ENCODE results near the gene TMIGD1. TPM values are rescaled to one million over a fixed set of nuclear protein-coding genes. Genes with fewer than 3 reads are reported as not detected.

TMIGD1 gene
- total RNA-seq, 1 donor from 2014 or later, result not detected

- TF ChIP-seq CTCF (IDR thresholded peaks at IDR 0.05; ENCODE audit: insufficient read depth, low read depth, low read length) (no peak), EZH2 (IDR thresholded peaks at IDR 0.05; ENCODE audit: insufficient read depth, low read length) (no peak)
- DNase-seq (ENCODE audit: low read depth) (no peak), FAIRE-seq (no peak)
These were observed 15.4 kb upstream of the TMIGD1 start for GRCh38 chr17:30349252-30349651.

GRCh38 chr17:30347488-30347887, 13.6 kb upstream of the TMIGD1 start:
- H3K4me3 Mint-ChIP-seq (ENCODE audit: unreplicated experiment), result no peak overlapping the region
- H3K36me3 Mint-ChIP-seq (ENCODE audit: low read depth, unreplicated experiment), result no peaks in the 10 kb centered on the region
- no peak overlapping the region for H3K27ac Mint-ChIP-seq (ENCODE audit: unreplicated experiment)
- H3K4me2 ChIP-seq (ENCODE audit: low read length), result no peak overlapping the region
- H3K4me3 ChIP-seq (ENCODE audit: insufficient read depth, low read depth, low read length), result no peak overlapping the region
- H3K4me1 Mint-ChIP-seq (ENCODE audit: low read depth, unreplicated experiment), result peaks cover 3% of the 10 kb centered on the region
- no peaks in the 10 kb centered on the region for H4K20me1 ChIP-seq (ENCODE audit: insufficient read depth, low read length)
- H3K27ac ChIP-seq (ENCODE audit: low read depth, low read length), result no peak overlapping the region
- no peaks in the 10 kb centered on the region for H3K36me3 ChIP-seq (ENCODE audit: insufficient read depth, low read length)
- no peaks in the 10 kb centered on the region for H3K9me3 Mint-ChIP-seq (ENCODE audit: unreplicated experiment)
- no peak overlapping the region for H3K9ac ChIP-seq (ENCODE audit: low read length)
- TF ChIP-seq CTCF (IDR thresholded peaks at IDR 0.05; ENCODE audit: insufficient read depth, low read depth, low read length) (no peak), EZH2 (IDR thresholded peaks at IDR 0.05; ENCODE audit: insufficient read depth, low read length) (no peak)
- H3K27me3 Mint-ChIP-seq (ENCODE audit: low read depth, unreplicated experiment), result peaks cover 3% of the 10 kb centered on the region
- no peaks in the 10 kb centered on the region for H3K9me3 ChIP-seq (ENCODE audit: insufficient read depth, low read depth, low read length)
- H3K27me3 ChIP-seq (ENCODE audit: insufficient read depth, low read length), result peaks cover 2% of the 10 kb centered on the region
- peaks cover 4% of the 10 kb centered on the region for H3K4me1 ChIP-seq (ENCODE audit: insufficient read depth, low read length)
- no peaks in the 10 kb centered on the region for H3K79me2 ChIP-seq (ENCODE audit: insufficient read depth, low read length)
- FAIRE-seq (no peak), DNase-seq (ENCODE audit: low read depth) (no peak)
- no peak overlapping the region for H2AFZ ChIP-seq (ENCODE audit: low read depth, low read length)

More at GRCh38 chr17:30349252-30349651, 15.4 kb upstream of the TMIGD1 start:
- Mint-ChIP-seq H3K4me1 (ENCODE audit: low read depth, unreplicated experiment) (peaks cover under 1% of the 10 kb centered on the region), H3K9me3 (ENCODE audit: unreplicated experiment) (no peaks in the 10 kb centered on the region), H3K36me3 (ENCODE audit: low read depth, unreplicated experiment) (no peaks in the 10 kb centered on the region), H3K4me3 (ENCODE audit: unreplicated experiment) (no peak overlapping the region), H3K27me3 (ENCODE audit: low read depth, unreplicated experiment) (peaks cover 3% of the 10 kb centered on the region), H3K27ac (ENCODE audit: unreplicated experiment) (no peak overlapping the region)
- no peak overlapping the region for H3K4me3 ChIP-seq (ENCODE audit: insufficient read depth, low read depth, low read length)
- no peaks in the 10 kb centered on the region for H3K36me3 ChIP-seq (ENCODE audit: insufficient read depth, low read length)
- H3K9me3 ChIP-seq (ENCODE audit: insufficient read depth, low read depth, low read length), result no peaks in the 10 kb centered on the region
- no peak overlapping the region for H3K27ac ChIP-seq (ENCODE audit: low read depth, low read length)
- H3K9ac ChIP-seq (ENCODE audit: low read length), result no peak overlapping the region
- H3K79me2 ChIP-seq (ENCODE audit: insufficient read depth, low read length), result no peaks in the 10 kb centered on the region
- peaks cover 2% of the 10 kb centered on the region for H3K27me3 ChIP-seq (ENCODE audit: insufficient read depth, low read length)
- no peak overlapping the region for H2AFZ ChIP-seq (ENCODE audit: low read depth, low read length)
- peaks cover 4% of the 10 kb centered on the region for H3K4me1 ChIP-seq (ENCODE audit: insufficient read depth, low read length)
- no peak overlapping the region for H3K4me2 ChIP-seq (ENCODE audit: low read length)
- no peaks in the 10 kb centered on the region for H4K20me1 ChIP-seq (ENCODE audit: insufficient read depth, low read length)

- H3K79me2 ChIP-seq (ENCODE audit: insufficient read depth, low read length), result no peaks in the 10 kb centered on the region
- no peaks in the 10 kb centered on the region for H3K36me3 ChIP-seq (ENCODE audit: insufficient read depth, low read length)
- no peak overlapping the region for H3K27ac ChIP-seq (ENCODE audit: low read depth, low read length)
- Mint-ChIP-seq H3K27ac (ENCODE audit: unreplicated experiment) (no peak overlapping the region), H3K36me3 (ENCODE audit: low read depth, unreplicated experiment) (no peaks in the 10 kb centered on the region), H3K9me3 (ENCODE audit: unreplicated experiment) (no peaks in the 10 kb centered on the region), H3K27me3 (ENCODE audit: low read depth, unreplicated experiment) (peaks cover 3% of the 10 kb centered on the region), H3K4me3 (ENCODE audit: unreplicated experiment) (no peak overlapping the region), H3K4me1 (ENCODE audit: low read depth, unreplicated experiment) (peaks cover 3% of the 10 kb centered on the region)
- no peak overlapping the region for H3K4me3 ChIP-seq (ENCODE audit: insufficient read depth, low read depth, low read length)
- peaks cover 4% of the 10 kb centered on the region for H3K4me1 ChIP-seq (ENCODE audit: insufficient read depth, low read length)
- FAIRE-seq, result no peak
- DNase-seq (ENCODE audit: low read depth), result no peak
- no peak overlapping the region for H2AFZ ChIP-seq (ENCODE audit: low read depth, low read length)
- H3K4me2 ChIP-seq (ENCODE audit: low read length), result no peak overlapping the region
- no peak overlapping the region for H3K9ac ChIP-seq (ENCODE audit: low read length)
- no peaks in the 10 kb centered on the region for H3K9me3 ChIP-seq (ENCODE audit: insufficient read depth, low read depth, low read length)
- no peaks in the 10 kb centered on the region for H4K20me1 ChIP-seq (ENCODE audit: insufficient read depth, low read length)
- TF ChIP-seq CTCF (IDR thresholded peaks at IDR 0.05; ENCODE audit: insufficient read depth, low read depth, low read length) (no peak), EZH2 (IDR thresholded peaks at IDR 0.05; ENCODE audit: insufficient read depth, low read length) (no peak)
- H3K27me3 ChIP-seq (ENCODE audit: insufficient read depth, low read length), result peaks cover 2% of the 10 kb centered on the region
These were observed 12.5 kb upstream of the TMIGD1 start for GRCh38 chr17:30346221-30346795.
